Left hindlimb (tissue), 1 donor: Measurements from ENCODE around the gene GSE1.
A peak's percentile ranks its signal among the peaks of the same experiment; 100 is the strongest.

Source experiments
- DNase-seq: peaks from one replicate; pipeline ENCODE4 v3.0.0-alpha.2; 2018

Gene GSE1

GRCh38 chr16:85612801-85613603, at the start of gene GSE1:
GSE1 (plus strand) TSS chr16:85613322; CDS start chr16:85613392, 70 bp downstream.
- peak; percentile 86 for DNase-seq

GRCh38 chr16:85563515-85564276, 49.4 kb upstream of the GSE1 start:
- peak; percentile 73 for DNase-seq

- no peak for DNase-seq
These were observed 48.7 kb upstream of the GSE1 start for GRCh38 chr16:85564277-85565051.

- no peak for DNase-seq
These were observed 47.8 kb upstream of the GSE1 start for GRCh38 chr16:85565340-85565739.

- DNase-seq: no peak
These were observed 47.2 kb upstream of the GSE1 start for GRCh38 chr16:85565801-85566526.

- no peak for DNase-seq
These were observed 46.5 kb upstream of the GSE1 start for GRCh38 chr16:85566561-85567100.

GRCh38 chr16:85567101-85567866, 45.8 kb upstream of the GSE1 start:
- DNase-seq: no peak

- DNase-seq: no peak
These were observed 45.2 kb upstream of the GSE1 start for GRCh38 chr16:85567935-85568334.

GRCh38 chr16:85568519-85568918, 44.6 kb upstream of the GSE1 start:
- DNase-seq: no peak

- no peak for DNase-seq
These were observed 44.0 kb upstream of the GSE1 start for GRCh38 chr16:85569039-85569614.

- DNase-seq: peak; percentile 53
These were observed 43.4 kb upstream of the GSE1 start for GRCh38 chr16:85569615-85570212.

GRCh38 chr16:85570213-85570734, 42.8 kb upstream of the GSE1 start:
- no peak for DNase-seq

- no peak for DNase-seq
These were observed 42.2 kb upstream of the GSE1 start for GRCh38 chr16:85570735-85571562.

- no peak for DNase-seq
These were observed 41.6 kb upstream of the GSE1 start for GRCh38 chr16:85571563-85571812.

GRCh38 chr16:85571813-85572619, 41.1 kb upstream of the GSE1 start:
- no peak for DNase-seq

GRCh38 chr16:85573045-85573695, 40.0 kb upstream of the GSE1 start:
- no peak for DNase-seq

GRCh38 chr16:85573696-85574641, 39.2 kb upstream of the GSE1 start:
- peak; percentile 91 for DNase-seq
